Lower leg skin (tissue), 3 donors: Measurements from ENCODE around the gene FBLN1.

Experiments
- CTCF ChIP-seq, 3 donors: fragments of 450-650 bp; IDR thresholded peaks; one replicate each; pipeline ENCODE4 v1.5.1; 2016; ENCODE audit warnings: antibody characterized with exemption in 3 of 3, mild to moderate bottlenecking in 3 of 3, moderate library complexity in 2 of 3
- POLR2A ChIP-seq, 2 donors: fragments of 450-650 bp; IDR thresholded peaks; one replicate each; pipeline ENCODE4 v1.6.1; 2016 to 2017; ENCODE audit warnings: antibody characterized with exemption in 2 of 2, mild to moderate bottlenecking in 1 of 2, moderate library complexity in 1 of 2

GRCh38 chr22:45583504-45583903 is 80.8 kb downstream of the FBLN1 start:
- TF ChIP-seq POLR2A (IDR thresholded peaks at IDR 0.05) (no peak), CTCF (IDR thresholded peaks at IDR 0.05) (no peak)
